HCT116 (cell line): ENCODE data around the gene PDLIM5. TPM values are rescaled to one million over a fixed set of nuclear protein-coding genes. Genes with fewer than 3 reads are reported as not detected.

Experiments used
- ATAC-seq: fragments of 200-7000 bp; cut with Tn5 transposase; 2 replicates; pipeline ENCODE4 v1.9.1; 2020; ENCODE audit warnings: mild to moderate bottlenecking, moderate library complexity
- BruUV-seq: library from RNA; stranded (reverse); fragments of 400-500 nt; replicated peaks from 2 replicates; lab custom pipeline; 2021; lab: Mats Ljungman, UMichigan
- CTCF ChIA-PET: fragments of 300-600 bp; sonication (Branson Sonifier 250); formaldehyde crosslinking; loops from one replicate; lab custom pipeline; 2021; ENCODE audit warnings: antibody characterized with exemption; lab: Charles Lee
- POLR2A ChIA-PET: fragments of 300-600, 350-600 bp; sonication (Branson Sonifier 250); formaldehyde crosslinking; loops from one replicate; lab custom pipeline; 2021; ENCODE audit warnings: antibody characterized with exemption; lab: Charles Lee
- RAD21 ChIA-PET, 2 experiments: fragments of 300-600 bp; sonication (Branson Sonifier 250); formaldehyde crosslinking; loops; one replicate each; lab custom pipeline; 2023; ENCODE audit warnings: low total read pairs in 2 of 2; ENCODE audit not compliant: uncharacterized antibody in 2 of 2, unreplicated experiment in 2 of 2, low non-redundant PET in 1 of 2; lab: Charles Lee
- DNase-seq: peaks from one replicate; pipeline ENCODE4 v3.0.0-alpha.2; 2010; ENCODE audit warnings: low read depth, low spot score
- H2AFZ ChIP-seq: fragments of 200-600 bp; shearing (Covaris generic), sonication (generic); 2 replicates; pipeline ENCODE4 v1.6.1; 2017; ENCODE audit warnings: low read depth, mixed run types, mixed read lengths, antibody characterized with exemption, low read length; ENCODE audit not compliant: poor library complexity, severe bottlenecking
- H3K27ac ChIP-seq: 2 replicates; pipeline ENCODE4 v1.5.1; 2012; ENCODE audit warnings: low read depth, low read length
- H3K27me3 ChIP-seq: fragments of 200-600 bp; sonication (generic); 2 replicates; pipeline ENCODE4 v1.6.1; 2016; ENCODE audit warnings: mixed run types, low read length, mixed read lengths; ENCODE audit not compliant: insufficient read depth
- H3K36me3 ChIP-seq, 2 experiments: fragments of 200-500 bp in 1 of 2; fragments of 200-600 bp in 1 of 2; sonication (Bioruptor generic) in 1 of 2; sonication (generic) in 1 of 2; 2 replicates each; pipeline versions ENCODE4 v1.5.1 to v1.6.1; 2014 to 2016; ENCODE audit warnings: low read length in 2 of 2, inconsistent platforms in 1 of 2, mixed read lengths in 1 of 2, mixed run types in 1 of 2; ENCODE audit not compliant: insufficient read depth in 2 of 2, control insufficient read depth in 1 of 2
- H3K4me1 ChIP-seq, 2 experiments: fragments of 200-600 bp in 1 of 2; sonication (generic) in 1 of 2; 2 replicates each; pipeline versions ENCODE4 v1.5.1 to v1.6.1; 2012 to 2017; ENCODE audit warnings: low read length in 2 of 2, inconsistent platforms in 1 of 2, mild to moderate bottlenecking in 1 of 2, mixed read lengths in 1 of 2, mixed run types in 1 of 2, moderate library complexity in 1 of 2; ENCODE audit not compliant: insufficient read depth in 2 of 2, control insufficient read depth in 1 of 2
- H3K4me2 ChIP-seq: fragments of 200-600 bp; sonication (generic); 2 replicates; pipeline ENCODE4 v1.6.1; 2017; ENCODE audit warnings: mixed run types, low read length, mixed read lengths
- H3K4me3 ChIP-seq, 2 experiments: fragments of 200-600 bp in 1 of 2; sonication (generic) in 1 of 2; replicated peaks in 1 of 2; 2 replicates each; pipeline ENCODE4 v1.5.1; 2011 to 2016; ENCODE audit warnings: low read length in 2 of 2, control low read depth in 1 of 2, low read depth in 1 of 2, mild to moderate bottlenecking in 1 of 2, mixed read lengths in 1 of 2, mixed run types in 1 of 2
- H3K79me2 ChIP-seq: fragments of 200-600 bp; sonication (generic); 2 replicates; pipeline ENCODE4 v1.6.1; 2017; ENCODE audit warnings: mild to moderate bottlenecking, mixed run types, low read length, moderate library complexity, mixed read lengths; ENCODE audit not compliant: insufficient read depth
- H3K9ac ChIP-seq: fragments of 200-600 bp; sonication (generic); 2 replicates; pipeline ENCODE4 v1.6.1; 2016; ENCODE audit warnings: low read length, mixed read lengths
- H3K9me2 ChIP-seq: fragments of 200-600 bp; sonication (generic), shearing (Covaris generic); 2 replicates; pipeline ENCODE4 v1.6.1; 2017; ENCODE audit warnings: mixed run types, mild to moderate bottlenecking, moderate library complexity; ENCODE audit not compliant: insufficient read depth
- H3K9me3 ChIP-seq, 2 experiments: fragments of 200-500 bp in 1 of 2; fragments of 200-600 bp in 1 of 2; sonication (Bioruptor generic) in 1 of 2; sonication (generic) in 1 of 2; 2 replicates each; pipeline ENCODE4 v1.6.1; 2014 to 2017; ENCODE audit warnings: low read length in 2 of 2, mixed read lengths in 2 of 2, inconsistent platforms in 1 of 2, low read depth in 1 of 2, mild to moderate bottlenecking in 1 of 2, mixed run types in 1 of 2, moderate library complexity in 1 of 2; ENCODE audit not compliant: control insufficient read depth in 1 of 2, insufficient read depth in 1 of 2
- H4K20me1 ChIP-seq: fragments of 200-600 bp; sonication (generic), shearing (Covaris generic); 2 replicates; pipeline ENCODE4 v1.6.1; 2017; ENCODE audit warnings: mixed run types, mild to moderate bottlenecking, moderate library complexity; ENCODE audit not compliant: insufficient read depth
- CBX3 ChIP-seq: IDR thresholded peaks from 2 replicates; pipeline ENCODE4 v1.6.1; 2012; ENCODE audit warnings: low read depth
- CEBPB ChIP-seq: IDR thresholded peaks from 2 replicates; pipeline ENCODE4 v1.6.1; 2012; ENCODE audit warnings: low read depth
- EGR1 ChIP-seq: IDR thresholded peaks from 2 replicates; pipeline ENCODE4 v1.6.1; 2012; ENCODE audit warnings: low read depth
- EZH2 ChIP-seq: fragments of 200-600 bp; sonication (generic); IDR thresholded peaks from 2 replicates; pipeline ENCODE4 v1.6.1; 2017; ENCODE audit warnings: antibody characterized with exemption, mixed run types
- EZH2phosphoT487 ChIP-seq: fragments of 200-600 bp; IDR thresholded peaks from 2 replicates; pipeline ENCODE4 v1.6.1; 2018; ENCODE audit warnings: antibody characterized with exemption, borderline replicate concordance
- FOSL1 ChIP-seq: IDR thresholded peaks from 2 replicates; pipeline ENCODE4 v1.6.1; 2012; ENCODE audit warnings: low read depth
- JUND ChIP-seq: IDR thresholded peaks from 2 replicates; pipeline ENCODE4 v1.6.1; 2012
- POLR2A ChIP-seq: IDR thresholded peaks from 2 replicates; pipeline ENCODE4 v1.7.0; 2011; ENCODE audit warnings: borderline replicate concordance; ENCODE audit not compliant: insufficient read depth, insufficient read length; ENCODE audit errors: extremely low read depth
- POLR2AphosphoS5 ChIP-seq: IDR thresholded peaks from 2 replicates; pipeline ENCODE4 v1.6.1; 2011; ENCODE audit warnings: mild to moderate bottlenecking, low read depth, low read length, moderate library complexity
- RAD21 ChIP-seq: IDR thresholded peaks from 2 replicates; pipeline ENCODE4 v1.6.1; 2012; ENCODE audit warnings: low read depth, mild to moderate bottlenecking
- TCF7L2 ChIP-seq: IDR thresholded peaks from 2 replicates; pipeline ENCODE4 v1.7.0; 2011; ENCODE audit warnings: borderline replicate concordance, inconsistent platforms; ENCODE audit not compliant: insufficient read depth, insufficient read length; ENCODE audit errors: extremely low read depth
- ZFX ChIP-seq: fragments of 450-650 bp; IDR thresholded peaks from 2 replicates; pipeline ENCODE4 v1.6.1; 2017
- ZNF274 ChIP-seq: fragments of 200-500 bp; sonication (Bioruptor generic); IDR thresholded peaks from 2 replicates; pipeline ENCODE4 v1.6.1; 2014; ENCODE audit warnings: mild to moderate bottlenecking, low read depth, low read length, inconsistent platforms
- intact Hi-C: fragments of 100-400 bp; cut with micrococcal nuclease; formaldehyde crosslinking; loops from 2 replicates; pipeline ENCODE4 v1.10.0; 2022
- total RNA-seq: library from RNA; stranded (reverse); gene quantifications from one replicate; pipeline ENCODE4 v1.2.1, GENCODE V29; 2021; ENCODE audit not compliant: unreplicated experiment
- TF ChIP-seq, protein P1 (sequence below): IDR thresholded peaks from 2 replicates; pipeline ENCODE4 v1.6.1; 2012
- TF ChIP-seq, protein P2 (sequence below): IDR thresholded peaks from 2 replicates; pipeline ENCODE4 v1.6.1; 2011; ENCODE audit warnings: mild to moderate bottlenecking, low read length, moderate library complexity; ENCODE audit not compliant: insufficient replicate concordance; ENCODE audit errors: extremely low read depth
- TF ChIP-seq, protein P3 (sequence below): IDR thresholded peaks from 2 replicates; pipeline ENCODE4 v1.6.1; 2012

The PDLIM5 gene
- total RNA-seq, 1 experiment from 2014 or later, result 130 TPM

DNA sequence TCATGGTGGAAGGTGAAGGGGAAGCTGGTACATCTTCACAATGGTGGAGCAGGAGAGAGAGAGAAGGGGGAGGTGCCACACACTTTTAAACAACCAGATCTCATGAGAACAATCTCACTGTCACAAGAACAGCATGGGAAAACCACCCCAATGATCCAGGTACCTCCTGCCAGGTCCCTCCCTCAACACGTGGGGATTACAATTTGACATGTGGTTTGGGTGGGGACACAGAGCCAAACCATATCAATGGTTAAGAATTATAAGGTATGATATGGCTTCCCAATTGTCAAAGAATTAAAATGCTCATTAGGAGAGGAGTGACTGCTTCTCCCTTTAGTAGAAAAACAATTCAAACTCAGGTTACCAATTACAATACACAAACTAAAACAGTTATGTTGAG, 143.3 kb downstream of the PDLIM5 start:
- Histone ChIP-seq H3K4me1 (no peaks in the 10 kb centered on the region; a peak in 1 of 4 replicates), H3K36me3 (no peaks in the 10 kb centered on the region), H4K20me1 (no peaks in the 10 kb centered on the region), H3K27me3 (no peaks in the 10 kb centered on the region), H3K9ac (no peak overlapping the region), H3K4me2 (no peak overlapping the region), H3K27ac (no peak overlapping the region), H3K9me2 (no peaks in the 10 kb centered on the region), H3K9me3 (no peaks in the 10 kb centered on the region), H2AFZ (no peak overlapping the region), H3K79me2 (no peaks in the 10 kb centered on the region), H3K4me3 (no peak overlapping the region)
- POLR2A ChIA-PET, result no interaction called here
- TF ChIP-seq ZNF274 (no peak), JUND (no peak), CEBPB (no peak), EZH2phosphoT487 (no peak), TCF7L2 (no peak), ZFX (no peak), POLR2AphosphoS5 (no peak), POLR2A (no peak), FOSL1 (no peak), RAD21 (no peak), CBX3 (no peak), EGR1 (no peak), EZH2 (no peak)
- TF ChIP-seq, protein P1, sequence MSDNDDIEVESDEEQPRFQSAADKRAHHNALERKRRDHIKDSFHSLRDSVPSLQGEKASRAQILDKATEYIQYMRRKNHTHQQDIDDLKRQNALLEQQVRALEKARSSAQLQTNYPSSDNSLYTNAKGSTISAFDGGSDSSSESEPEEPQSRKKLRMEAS, result no peak
- TF ChIP-seq, protein P2, sequence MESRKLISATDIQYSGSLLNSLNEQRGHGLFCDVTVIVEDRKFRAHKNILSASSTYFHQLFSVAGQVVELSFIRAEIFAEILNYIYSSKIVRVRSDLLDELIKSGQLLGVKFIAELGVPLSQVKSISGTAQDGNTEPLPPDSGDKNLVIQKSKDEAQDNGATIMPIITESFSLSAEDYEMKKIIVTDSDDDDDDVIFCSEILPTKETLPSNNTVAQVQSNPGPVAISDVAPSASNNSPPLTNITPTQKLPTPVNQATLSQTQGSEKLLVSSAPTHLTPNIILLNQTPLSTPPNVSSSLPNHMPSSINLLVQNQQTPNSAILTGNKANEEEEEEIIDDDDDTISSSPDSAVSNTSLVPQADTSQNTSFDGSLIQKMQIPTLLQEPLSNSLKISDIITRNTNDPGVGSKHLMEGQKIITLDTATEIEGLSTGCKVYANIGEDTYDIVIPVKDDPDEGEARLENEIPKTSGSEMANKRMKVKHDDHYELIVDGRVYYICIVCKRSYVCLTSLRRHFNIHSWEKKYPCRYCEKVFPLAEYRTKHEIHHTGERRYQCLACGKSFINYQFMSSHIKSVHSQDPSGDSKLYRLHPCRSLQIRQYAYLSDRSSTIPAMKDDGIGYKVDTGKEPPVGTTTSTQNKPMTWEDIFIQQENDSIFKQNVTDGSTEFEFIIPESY, result no peak
- TF ChIP-seq, protein P3, sequence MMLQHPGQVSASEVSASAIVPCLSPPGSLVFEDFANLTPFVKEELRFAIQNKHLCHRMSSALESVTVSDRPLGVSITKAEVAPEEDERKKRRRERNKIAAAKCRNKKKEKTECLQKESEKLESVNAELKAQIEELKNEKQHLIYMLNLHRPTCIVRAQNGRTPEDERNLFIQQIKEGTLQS, result no peak
- intact Hi-C loops, result no loop called here
- no peak for DNase-seq
- CTCF ChIA-PET, result interaction anchor here (1.0 kb wide), 1 partner anchor 188 kb away, joined by 12 read pairs; no protein-coding TSS in a partner anchor
- RAD21 ChIA-PET, result no interaction called here
- no TSS peak for BruUV-seq
- 0 out of 2 replicates have a peak, but pooled peaks have one; percentile 9 for ATAC-seq
